ENCODE results near the gene ZNF407. TPM values are rescaled to one million over a fixed set of nuclear protein-coding genes. Genes with fewer than 3 reads are reported as not detected.
A peak's percentile ranks its signal among the peaks of the same experiment; 100 is the strongest.

The ZNF407 gene
- total RNA-seq, 1 donor from 2014 or later = 10.6 TPM

GRCh38 chr18:74598350-74599001 lies 806 bp downstream of the ZNF407 start:
- H3K27ac ChIP-seq (replicated peaks) = peak overlapping the region; percentile 99
- peaks cover 55% of the 10 kb centered on the region for H3K4me1 ChIP-seq
- H3K9me3 ChIP-seq (replicated peaks) = no peaks in the 10 kb centered on the region
- H3K4me3 ChIP-seq = peak overlapping the region; percentile 89
- intact Hi-C loops (cut with micrococcal nuclease) = no loop called here
- peak; percentile 59 for DNase-seq
- H3K27me3 ChIP-seq (ENCODE audit: low read depth) = no peaks in the 10 kb centered on the region
- H3K36me3 ChIP-seq = peaks cover 15% of the 10 kb centered on the region
- TF ChIP-seq CTCF (IDR thresholded peaks at IDR 0.05; ENCODE audit: borderline replicate concordance) = peak; percentile 25

- H3K9me3 ChIP-seq (replicated peaks) = no peaks in the 10 kb centered on the region
- no peaks in the 10 kb centered on the region for H3K27me3 ChIP-seq (ENCODE audit: low read depth)
- no peak for DNase-seq
- intact Hi-C loops (cut with micrococcal nuclease) = no loop called here
- no peak overlapping the region for H3K4me3 ChIP-seq
- no peak for TF ChIP-seq CTCF (IDR thresholded peaks at IDR 0.05; ENCODE audit: borderline replicate concordance)
- H3K4me1 ChIP-seq = peaks cover 24% of the 10 kb centered on the region
- H3K36me3 ChIP-seq = no peaks in the 10 kb centered on the region
- H3K27ac ChIP-seq (replicated peaks) = no peak overlapping the region
These were observed 6.7 kb downstream of the ZNF407 start for GRCh38 chr18:74604361-74604760.

GRCh38 chr18:74604774-74605173 lies 7.1 kb downstream of the ZNF407 start:
- no peak for DNase-seq
- H3K27me3 ChIP-seq (ENCODE audit: low read depth) = no peaks in the 10 kb centered on the region
- H3K27ac ChIP-seq (replicated peaks) = no peak overlapping the region
- TF ChIP-seq CTCF (IDR thresholded peaks at IDR 0.05; ENCODE audit: borderline replicate concordance) = no peak
- no peak overlapping the region for H3K4me3 ChIP-seq
- H3K9me3 ChIP-seq (replicated peaks) = no peaks in the 10 kb centered on the region
- intact Hi-C loops (cut with micrococcal nuclease) = no loop called here
- H3K4me1 ChIP-seq = peaks cover 20% of the 10 kb centered on the region
- H3K36me3 ChIP-seq = no peaks in the 10 kb centered on the region

GRCh38 chr18:74608681-74609080 lies 11.0 kb downstream of the ZNF407 start:
- Histone ChIP-seq H3K4me1 (peaks cover 31% of the 10 kb centered on the region), H3K27me3 (ENCODE audit: low read depth) (no peaks in the 10 kb centered on the region), H3K36me3 (no peaks in the 10 kb centered on the region), H3K9me3 (replicated peaks) (no peaks in the 10 kb centered on the region), H3K4me3 (no peak overlapping the region), H3K27ac (replicated peaks) (no peak overlapping the region)
- TF ChIP-seq CTCF (IDR thresholded peaks at IDR 0.05; ENCODE audit: borderline replicate concordance) = no peak
- DNase-seq = no peak
- intact Hi-C loops (cut with micrococcal nuclease) = no loop called here

GRCh38 chr18:74609535-74609934 lies 11.9 kb downstream of the ZNF407 start:
- intact Hi-C loops (cut with micrococcal nuclease) = no loop called here
- H3K4me1 ChIP-seq = peaks cover 23% of the 10 kb centered on the region
- no peak overlapping the region for H3K27ac ChIP-seq (replicated peaks)
- no peaks in the 10 kb centered on the region for H3K36me3 ChIP-seq
- H3K4me3 ChIP-seq = no peak overlapping the region
- no peak for TF ChIP-seq CTCF (IDR thresholded peaks at IDR 0.05; ENCODE audit: borderline replicate concordance)
- DNase-seq = no peak
- no peaks in the 10 kb centered on the region for H3K27me3 ChIP-seq (ENCODE audit: low read depth)
- H3K9me3 ChIP-seq (replicated peaks) = peaks cover under 1% of the 10 kb centered on the region
